HL-60 (cell line): ENCODE data around the gene ADGRF4.
A peak's percentile ranks its signal among the peaks of the same experiment; 100 is the strongest.

Source experiments
- DNase-seq, 2 experiments: peaks; one replicate each; pipeline ENCODE4 v3.0.0-alpha.2; 2010 to 2020; ENCODE audit warnings: low read depth in 1 of 2, low spot score in 1 of 2
- H3K27ac ChIP-seq: fragments of 250-450 bp; sonication (Bioruptor Pico); replicated peaks from 2 replicates; pipeline ENCODE4 v1.5.1; 2020; ENCODE audit warnings: mild to moderate bottlenecking, moderate library complexity
- H3K27me3 ChIP-seq: fragments of 250-450 bp; sonication (Bioruptor Pico); 2 replicates; pipeline ENCODE4 v1.5.1; 2021; ENCODE audit warnings: mild to moderate bottlenecking, moderate library complexity; ENCODE audit not compliant: insufficient read depth, poor library complexity, severe bottlenecking
- H3K4me3 ChIP-seq: replicated peaks from 2 replicates; pipeline ENCODE4 v1.5.1; 2011; ENCODE audit warnings: mild to moderate bottlenecking, control low read depth, low read length; ENCODE audit not compliant: insufficient read depth
- GABPA ChIP-seq: IDR thresholded peaks from 2 replicates; pipeline ENCODE4 v1.6.1; 2012; ENCODE audit warnings: low read depth
- POLR2AphosphoS5 ChIP-seq: IDR thresholded peaks from 2 replicates; pipeline ENCODE4 v1.6.1; 2012; ENCODE audit warnings: low read depth
- SPI1 ChIP-seq: IDR thresholded peaks from 2 replicates; pipeline ENCODE4 v1.6.1; 2012; ENCODE audit warnings: low read depth, mild to moderate bottlenecking, borderline replicate concordance
- long read RNA-seq: library from polyadenylated mRNA; unstranded; transcript quantifications from one replicate; pipeline ENCODE4 v2.0.0, GENCODE V29; 2020
- TF ChIP-seq, protein P1 (sequence below): IDR thresholded peaks from 2 replicates; pipeline ENCODE4 v1.6.1; 2012; ENCODE audit warnings: low read depth; ENCODE audit not compliant: insufficient replicate concordance
- TF ChIP-seq, protein P2 (sequence below): IDR thresholded peaks from one replicate; pipeline ENCODE4 v1.5.1; 2011; ENCODE audit warnings: low read length, control low read depth, inconsistent platforms; ENCODE audit not compliant: insufficient read depth

ADGRF4 gene, protein sequence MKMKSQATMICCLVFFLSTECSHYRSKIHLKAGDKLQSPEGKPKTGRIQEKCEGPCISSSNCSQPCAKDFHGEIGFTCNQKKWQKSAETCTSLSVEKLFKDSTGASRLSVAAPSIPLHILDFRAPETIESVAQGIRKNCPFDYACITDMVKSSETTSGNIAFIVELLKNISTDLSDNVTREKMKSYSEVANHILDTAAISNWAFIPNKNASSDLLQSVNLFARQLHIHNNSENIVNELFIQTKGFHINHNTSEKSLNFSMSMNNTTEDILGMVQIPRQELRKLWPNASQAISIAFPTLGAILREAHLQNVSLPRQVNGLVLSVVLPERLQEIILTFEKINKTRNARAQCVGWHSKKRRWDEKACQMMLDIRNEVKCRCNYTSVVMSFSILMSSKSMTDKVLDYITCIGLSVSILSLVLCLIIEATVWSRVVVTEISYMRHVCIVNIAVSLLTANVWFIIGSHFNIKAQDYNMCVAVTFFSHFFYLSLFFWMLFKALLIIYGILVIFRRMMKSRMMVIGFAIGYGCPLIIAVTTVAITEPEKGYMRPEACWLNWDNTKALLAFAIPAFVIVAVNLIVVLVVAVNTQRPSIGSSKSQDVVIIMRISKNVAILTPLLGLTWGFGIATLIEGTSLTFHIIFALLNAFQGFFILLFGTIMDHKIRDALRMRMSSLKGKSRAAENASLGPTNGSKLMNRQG
- long read RNA-seq, result 0 reads

DNA sequence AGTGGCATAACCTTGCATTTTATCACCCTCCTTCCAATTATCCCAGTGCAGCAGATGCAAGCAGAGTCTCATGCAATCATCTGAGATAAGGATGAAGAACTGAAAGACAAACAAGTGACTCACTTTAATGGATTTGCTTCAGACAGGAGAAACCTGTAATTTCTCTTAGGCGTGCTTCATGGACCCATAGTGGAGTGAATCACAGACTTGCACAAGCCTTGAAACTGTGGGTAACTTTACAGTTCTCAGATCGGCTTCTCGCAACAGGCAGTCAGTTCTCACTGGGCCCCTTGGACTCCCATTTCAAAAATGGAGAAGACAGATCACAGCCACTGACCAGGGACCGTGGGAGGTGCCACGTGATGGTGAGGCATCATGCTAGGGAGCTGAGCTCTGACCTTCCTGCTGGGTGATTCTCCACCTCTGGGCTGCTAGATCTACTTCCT lies at the start of gene ADGRF4:
TSS of gene ADGRF4 (plus strand) at position 239 of the 446 bp plus-strand sequence. CDS start 8,666 bp downstream, outside the sequence.
- H3K27me3 ChIP-seq, result no peaks in the 10 kb centered on the region
- H3K4me3 ChIP-seq, result no peak within 1 kb of the TSS
- TF ChIP-seq POLR2AphosphoS5 (no peak), SPI1 (no peak), GABPA (no peak)
- TF ChIP-seq, protein P1, sequence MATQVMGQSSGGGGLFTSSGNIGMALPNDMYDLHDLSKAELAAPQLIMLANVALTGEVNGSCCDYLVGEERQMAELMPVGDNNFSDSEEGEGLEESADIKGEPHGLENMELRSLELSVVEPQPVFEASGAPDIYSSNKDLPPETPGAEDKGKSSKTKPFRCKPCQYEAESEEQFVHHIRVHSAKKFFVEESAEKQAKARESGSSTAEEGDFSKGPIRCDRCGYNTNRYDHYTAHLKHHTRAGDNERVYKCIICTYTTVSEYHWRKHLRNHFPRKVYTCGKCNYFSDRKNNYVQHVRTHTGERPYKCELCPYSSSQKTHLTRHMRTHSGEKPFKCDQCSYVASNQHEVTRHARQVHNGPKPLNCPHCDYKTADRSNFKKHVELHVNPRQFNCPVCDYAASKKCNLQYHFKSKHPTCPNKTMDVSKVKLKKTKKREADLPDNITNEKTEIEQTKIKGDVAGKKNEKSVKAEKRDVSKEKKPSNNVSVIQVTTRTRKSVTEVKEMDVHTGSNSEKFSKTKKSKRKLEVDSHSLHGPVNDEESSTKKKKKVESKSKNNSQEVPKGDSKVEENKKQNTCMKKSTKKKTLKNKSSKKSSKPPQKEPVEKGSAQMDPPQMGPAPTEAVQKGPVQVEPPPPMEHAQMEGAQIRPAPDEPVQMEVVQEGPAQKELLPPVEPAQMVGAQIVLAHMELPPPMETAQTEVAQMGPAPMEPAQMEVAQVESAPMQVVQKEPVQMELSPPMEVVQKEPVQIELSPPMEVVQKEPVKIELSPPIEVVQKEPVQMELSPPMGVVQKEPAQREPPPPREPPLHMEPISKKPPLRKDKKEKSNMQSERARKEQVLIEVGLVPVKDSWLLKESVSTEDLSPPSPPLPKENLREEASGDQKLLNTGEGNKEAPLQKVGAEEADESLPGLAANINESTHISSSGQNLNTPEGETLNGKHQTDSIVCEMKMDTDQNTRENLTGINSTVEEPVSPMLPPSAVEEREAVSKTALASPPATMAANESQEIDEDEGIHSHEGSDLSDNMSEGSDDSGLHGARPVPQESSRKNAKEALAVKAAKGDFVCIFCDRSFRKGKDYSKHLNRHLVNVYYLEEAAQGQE, result no peak
- TF ChIP-seq, protein P2, sequence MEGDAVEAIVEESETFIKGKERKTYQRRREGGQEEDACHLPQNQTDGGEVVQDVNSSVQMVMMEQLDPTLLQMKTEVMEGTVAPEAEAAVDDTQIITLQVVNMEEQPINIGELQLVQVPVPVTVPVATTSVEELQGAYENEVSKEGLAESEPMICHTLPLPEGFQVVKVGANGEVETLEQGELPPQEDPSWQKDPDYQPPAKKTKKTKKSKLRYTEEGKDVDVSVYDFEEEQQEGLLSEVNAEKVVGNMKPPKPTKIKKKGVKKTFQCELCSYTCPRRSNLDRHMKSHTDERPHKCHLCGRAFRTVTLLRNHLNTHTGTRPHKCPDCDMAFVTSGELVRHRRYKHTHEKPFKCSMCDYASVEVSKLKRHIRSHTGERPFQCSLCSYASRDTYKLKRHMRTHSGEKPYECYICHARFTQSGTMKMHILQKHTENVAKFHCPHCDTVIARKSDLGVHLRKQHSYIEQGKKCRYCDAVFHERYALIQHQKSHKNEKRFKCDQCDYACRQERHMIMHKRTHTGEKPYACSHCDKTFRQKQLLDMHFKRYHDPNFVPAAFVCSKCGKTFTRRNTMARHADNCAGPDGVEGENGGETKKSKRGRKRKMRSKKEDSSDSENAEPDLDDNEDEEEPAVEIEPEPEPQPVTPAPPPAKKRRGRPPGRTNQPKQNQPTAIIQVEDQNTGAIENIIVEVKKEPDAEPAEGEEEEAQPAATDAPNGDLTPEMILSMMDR, result no peak
- H3K27ac ChIP-seq, result no peak within 1 kb of the TSS
- DNase-seq, result no peak

DNA sequence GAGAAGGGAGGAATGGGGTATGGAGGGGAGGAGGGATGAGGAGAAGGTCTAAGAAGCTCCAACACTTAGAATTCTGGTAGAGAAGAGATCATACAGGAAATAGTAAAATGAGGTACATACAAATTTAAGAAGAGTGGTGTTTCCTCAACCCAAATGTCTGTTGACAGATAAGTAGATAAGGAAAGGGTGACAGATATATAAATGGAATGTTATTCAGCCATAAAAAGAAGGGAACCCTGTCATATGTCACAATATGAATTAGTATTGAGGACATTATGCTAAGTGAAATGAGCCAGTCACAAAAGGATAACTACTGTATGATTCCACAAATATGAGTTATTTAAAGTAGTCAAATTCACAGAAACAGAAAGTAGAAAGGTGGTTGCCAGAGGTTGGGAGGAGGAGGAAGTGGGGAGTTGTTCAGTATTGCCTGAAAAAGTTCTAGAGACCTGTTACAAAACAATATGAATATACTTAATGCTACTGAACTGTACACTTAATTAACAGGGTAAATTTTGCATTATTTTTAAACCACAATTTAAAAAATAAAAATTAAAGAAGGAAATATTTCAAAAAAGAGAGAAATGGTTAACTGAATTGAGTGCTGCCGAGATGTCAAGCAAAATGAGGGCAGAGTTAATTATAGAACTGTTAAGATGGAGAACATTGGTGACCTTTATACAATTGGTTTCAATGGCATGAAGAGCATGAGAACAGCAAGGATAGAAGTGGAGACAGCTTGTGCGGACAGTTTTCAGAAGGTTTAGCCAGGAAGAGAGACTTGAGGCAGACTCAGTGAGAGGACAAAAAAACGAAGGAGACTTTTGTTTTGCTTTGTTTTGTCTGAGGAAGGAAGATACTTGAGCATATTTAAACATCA lies 47.6 kb upstream of the ADGRF4 start:
- Histone ChIP-seq H3K27me3 (no peaks in the 10 kb centered on the region), H3K27ac (no peak overlapping the region), H3K4me3 (no peak overlapping the region)
- no peak for DNase-seq
- TF ChIP-seq, protein P1, result no peak
- TF ChIP-seq SPI1 (0 out of 2 replicates have a peak, but pooled peaks have one; percentile 9), GABPA (no peak), POLR2AphosphoS5 (no peak)
- TF ChIP-seq, protein P2, result no peak

DNA sequence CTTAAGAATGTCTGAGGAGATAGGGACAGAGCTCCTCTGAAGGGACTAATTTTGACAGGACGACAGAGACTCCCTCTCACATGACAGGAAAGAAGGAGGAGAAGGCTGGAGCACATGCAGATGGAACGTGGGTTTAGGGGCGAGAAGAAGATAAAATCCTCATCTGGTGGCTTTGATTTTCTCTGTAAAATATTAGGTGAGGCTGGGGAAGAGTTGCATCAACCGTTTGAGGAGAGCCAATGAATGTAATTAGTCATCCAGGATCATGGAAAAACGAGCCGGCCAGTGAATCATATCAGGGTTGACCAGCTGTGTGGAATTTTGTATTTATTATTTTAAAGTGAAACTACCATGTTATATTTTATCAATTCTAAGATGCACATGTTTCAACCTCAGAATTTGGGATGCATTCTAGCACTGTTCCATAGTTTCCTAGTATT lies 46.9 kb upstream of the ADGRF4 start:
- DNase-seq, result no peak

More for the DNA sequence above, 46.9 kb upstream of the ADGRF4 start:
- TF ChIP-seq GABPA, result no peak
- TF ChIP-seq, protein P1, result no peak
- TF ChIP-seq POLR2AphosphoS5, result no peak
- TF ChIP-seq, protein P2, result no peak
- TF ChIP-seq SPI1, result no peak
- Histone ChIP-seq H3K27me3 (no peaks in the 10 kb centered on the region), H3K27ac (no peak overlapping the region), H3K4me3 (no peak overlapping the region)
